H1 (cell line): ENCODE measurements around the gene ZNF765. TPM values are rescaled to one million over a fixed set of nuclear protein-coding genes. Genes with fewer than 3 reads are reported as not detected.
A peak's percentile ranks its signal among the peaks of the same experiment; 100 is the strongest.

Source experiments
- SIN3A ChIP-seq, 2 experiments: IDR thresholded peaks in 1 of 2; conservative IDR thresholded peaks in 1 of 2; 2 replicates each; pipeline ENCODE4 v1.6.1; 2011 to 2012; ENCODE audit warnings: low read length in 2 of 2, improper control_type of control experiment in 1 of 2, low read depth in 1 of 2, mild to moderate bottlenecking in 1 of 2
- polyA plus RNA-seq, 7 experiments: library from polyadenylated mRNA; depleted of rRNA in 3 of 7; stranded (reverse) in 5 of 7; unstranded in 2 of 7; fragments of >200 nt in 5 of 7; fragments of 200-250 nt in 2 of 7; gene quantifications; 1 replicate in 5 of 7; 2 replicates in 1 of 7; 4 replicates in 1 of 7; pipeline versions ENCODE4 v1.2.1 to v1.2.3, GENCODE V29; 2011 to 2013; ENCODE audit warnings: missing spikeins in 2 of 7, mixed read lengths in 2 of 7
- total RNA-seq: library from RNA; stranded (reverse); fragmentation: NEBNext Ultra II Directional; extraction: Animal tissue kit (Norgen Biotek cat#: 25700); gene quantifications from 2 replicates; pipeline ENCODE4 v1.2.1, GENCODE V29; 2021

The ZNF765 gene
- total and polyA plus RNA-seq, 2 of the 8 experiments (the other 6 are each of a cell fraction or from before 2014, with no cell fraction given), result 4.5 to 22.3 TPM

- TF ChIP-seq SIN3A (conservative IDR thresholded peaks at IDR 0.05 in 1 of 2, IDR thresholded peaks at IDR 0.05 in 1 of 2; ENCODE audit: low read depth in 1 of 2, low read length in 2 of 2), result peak in 1 of 2 experiments; percentile 72; a peak in 2 of 4 replicates
Observed at GRCh38 chr19:53394974-53395839, at the start of gene ZNF765 (continued).
